SW 1271 (cell line): ENCODE measurements around the gene PCSK1N.

Experiments
- DNase-seq, 2 experiments: peaks; one replicate each; lab custom pipeline; 2025; lab: John Stamatoyannopoulos, UW

The PCSK1N gene

DNA sequence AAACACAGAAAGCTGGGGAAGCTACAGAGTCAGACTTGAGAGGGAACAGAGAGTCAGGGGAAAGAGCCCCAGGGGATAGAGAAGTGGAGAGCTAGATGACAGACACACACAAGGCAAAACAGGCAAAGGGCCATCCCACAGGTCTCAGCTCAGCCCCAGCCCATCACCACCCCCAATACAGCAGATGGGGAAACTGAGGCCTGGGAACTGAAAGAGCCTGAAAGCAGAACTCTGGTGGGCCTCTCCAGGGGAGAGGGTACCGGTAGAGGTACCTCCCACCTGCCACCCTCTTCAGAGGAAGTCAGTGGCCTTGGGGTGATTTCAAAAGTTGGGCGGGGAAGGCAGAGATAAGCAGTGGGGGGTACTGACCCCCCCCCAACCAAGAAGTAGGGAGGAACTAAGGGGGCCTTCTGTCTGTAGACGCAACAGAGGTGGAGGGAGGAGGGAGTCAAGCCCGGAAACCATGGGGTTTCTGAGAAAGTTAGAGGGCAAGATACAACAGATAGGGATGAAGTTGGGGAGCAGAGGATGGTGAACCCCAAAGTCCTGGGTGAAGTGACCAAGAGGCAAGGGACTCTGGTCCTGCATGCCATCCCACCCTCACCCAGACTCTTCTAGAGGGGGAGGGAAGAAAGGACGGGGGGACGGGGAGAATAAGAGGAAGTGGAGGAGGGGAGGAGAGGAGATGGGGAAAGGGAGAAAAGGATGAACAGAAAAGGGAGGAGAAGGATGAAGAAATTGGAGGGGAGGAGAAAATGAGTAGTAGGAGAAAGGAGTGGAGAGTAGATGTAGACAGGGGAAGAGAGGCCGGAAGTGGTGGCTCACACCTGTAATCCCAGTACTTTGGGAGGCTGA is 45.8 kb downstream of the PCSK1N start:
- no peak for DNase-seq

DNA sequence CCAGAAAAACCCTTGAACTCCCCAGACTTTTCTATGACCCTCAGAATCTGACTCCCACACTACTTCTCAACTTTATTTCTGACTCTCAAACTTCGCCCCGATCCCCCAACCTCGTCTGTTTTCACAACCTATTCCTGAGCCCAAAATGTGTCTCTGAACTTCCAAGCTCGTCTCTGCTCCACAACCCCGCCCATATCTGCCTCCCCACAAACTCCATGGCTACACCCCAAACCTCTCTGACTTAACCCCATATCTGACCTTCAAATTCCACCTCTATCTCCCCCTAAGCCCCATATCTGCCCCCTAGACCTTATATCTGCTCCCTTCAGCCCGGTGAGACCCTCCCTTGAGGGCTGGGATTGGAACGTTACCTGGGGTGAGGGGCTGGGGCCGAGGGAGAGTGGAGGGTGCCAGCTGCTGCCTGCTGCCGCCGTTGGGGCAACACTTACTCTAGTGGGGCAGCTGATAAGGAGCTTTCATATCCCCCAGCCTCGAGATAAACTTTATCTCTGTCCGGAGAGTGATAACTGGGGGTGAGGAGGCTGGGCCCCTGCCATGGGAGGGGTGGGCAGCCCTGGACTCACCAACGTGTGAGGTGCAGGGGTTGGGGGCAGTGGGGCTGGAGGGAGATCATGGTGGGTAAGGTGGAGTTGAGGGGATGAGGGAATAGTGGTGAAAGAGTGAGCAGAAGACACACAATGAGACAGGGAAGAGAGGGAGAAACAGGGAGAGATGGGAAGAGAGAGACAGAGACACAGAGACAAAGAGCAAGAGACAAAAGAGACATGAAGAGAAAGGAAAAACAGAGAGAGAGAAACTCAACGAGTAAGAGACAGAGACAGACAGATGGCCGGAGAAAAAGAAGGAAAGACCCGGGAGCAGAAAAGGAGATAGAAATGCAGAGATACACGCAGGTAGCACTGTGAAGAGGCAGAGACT is 47.6 kb downstream of the PCSK1N start:
- no peak for DNase-seq

DNA sequence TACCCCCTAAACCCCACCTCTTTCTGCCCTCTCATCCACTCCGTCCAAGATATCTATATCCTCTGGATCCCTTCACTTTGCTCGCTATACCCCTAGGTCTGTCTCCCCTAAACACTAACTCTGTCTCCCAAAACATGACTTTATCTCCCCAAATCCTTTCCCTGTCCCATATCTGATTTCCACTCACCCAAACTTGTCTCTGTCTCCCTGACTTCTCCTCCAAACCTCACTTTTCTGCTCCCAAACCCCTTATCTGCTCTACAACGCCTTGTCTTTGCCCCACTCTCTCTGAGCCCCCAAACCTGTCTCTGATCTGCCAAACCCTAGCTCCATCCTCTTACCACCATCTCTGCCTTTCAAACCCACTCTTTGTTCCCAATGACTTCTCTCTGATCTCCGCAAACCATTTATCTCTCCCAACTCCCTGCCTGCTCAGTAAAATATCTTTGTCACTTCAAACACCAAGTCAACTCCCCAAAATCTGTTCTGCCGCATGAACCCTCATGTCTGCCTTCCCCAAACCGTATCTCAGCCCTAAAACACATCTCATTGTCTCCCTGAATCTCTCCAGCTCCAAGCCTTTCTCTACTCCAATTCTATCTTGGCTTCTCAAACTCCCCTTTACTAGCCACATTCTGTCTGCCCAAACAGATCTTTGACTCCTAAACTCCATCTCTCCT is 48.4 kb downstream of the PCSK1N start:
- no peak for DNase-seq

DNA sequence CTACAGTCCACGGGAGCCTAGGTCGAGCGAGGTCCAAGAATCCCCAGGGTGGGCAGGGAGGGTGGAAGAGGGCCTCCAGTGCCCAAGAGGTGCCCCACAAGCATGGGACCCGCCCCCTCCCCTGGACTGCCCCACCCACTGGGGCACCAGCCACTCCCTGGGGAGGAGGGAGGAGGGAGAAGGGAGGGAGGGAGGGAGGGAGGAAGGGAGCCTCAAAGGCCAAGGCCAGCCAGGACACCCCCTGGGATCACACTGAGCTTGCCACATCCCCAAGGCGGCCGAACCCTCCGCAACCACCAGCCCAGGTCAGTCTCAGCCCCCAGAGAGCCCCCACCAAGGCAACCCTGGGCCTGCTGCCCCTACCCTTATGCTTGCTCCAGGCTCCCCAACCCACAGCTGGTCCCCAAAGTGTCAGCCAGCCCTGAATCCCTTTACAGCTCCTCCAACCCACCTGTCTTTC is 49.0 kb downstream of the PCSK1N start, which contains the start of gene GATA1:
Gene GATA1 (plus strand): TSS at position 250 of the 460 bp plus-strand sequence. CDS start 4,520 bp downstream, outside the sequence.
- no peak for DNase-seq

DNA sequence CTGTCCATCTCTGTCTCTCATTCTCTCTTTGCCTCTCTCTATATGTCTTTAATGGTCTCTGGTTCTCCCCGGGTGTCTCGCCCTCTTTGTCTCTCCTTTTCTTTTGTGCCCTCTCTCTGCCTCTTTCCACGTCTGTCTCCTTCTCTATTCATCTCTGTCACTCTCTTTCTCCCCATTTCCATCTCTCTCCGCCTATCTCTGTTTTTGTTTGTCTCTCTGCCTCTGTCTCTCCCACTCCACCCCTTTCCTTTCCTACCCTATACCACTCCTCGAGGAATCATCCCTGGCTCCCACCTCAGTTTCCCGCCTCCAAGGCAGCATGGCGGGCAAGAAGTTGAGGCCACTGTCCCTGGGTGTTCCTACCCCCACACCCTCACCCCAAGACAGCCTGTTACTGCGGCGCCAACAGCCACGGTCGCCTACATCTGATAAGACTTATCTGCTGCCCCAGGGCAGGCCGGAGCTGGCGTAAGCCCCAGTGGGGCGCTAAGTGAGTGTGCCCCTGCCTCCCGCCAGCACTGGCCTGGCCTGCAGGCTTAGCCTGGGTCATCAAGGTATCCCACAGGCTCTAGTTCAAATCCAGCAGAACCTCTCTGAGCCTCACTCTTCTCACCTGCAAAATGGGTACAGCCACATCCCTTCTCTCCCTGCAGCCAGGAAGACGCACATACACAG is 49.7 kb downstream of the PCSK1N start:
- DNase-seq = no peak

DNA sequence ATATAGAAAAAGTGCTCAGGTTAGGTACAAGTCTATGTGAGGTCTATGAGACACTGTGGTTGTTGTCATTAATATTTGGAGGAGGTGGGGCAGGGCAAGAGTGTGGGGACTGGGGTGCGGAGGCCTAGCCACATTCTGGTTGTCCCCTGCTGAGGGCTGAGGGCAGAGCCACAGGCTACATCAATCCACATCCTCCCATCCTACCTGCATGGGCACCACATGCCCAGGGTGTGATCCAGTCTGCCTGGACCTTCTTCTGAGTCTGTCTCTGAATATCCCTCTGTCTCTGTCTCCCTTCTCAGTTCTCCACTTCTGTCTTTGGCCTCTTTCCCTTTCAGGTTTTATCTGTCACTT is 50.2 kb downstream of the PCSK1N start:
- DNase-seq = no peak

DNA sequence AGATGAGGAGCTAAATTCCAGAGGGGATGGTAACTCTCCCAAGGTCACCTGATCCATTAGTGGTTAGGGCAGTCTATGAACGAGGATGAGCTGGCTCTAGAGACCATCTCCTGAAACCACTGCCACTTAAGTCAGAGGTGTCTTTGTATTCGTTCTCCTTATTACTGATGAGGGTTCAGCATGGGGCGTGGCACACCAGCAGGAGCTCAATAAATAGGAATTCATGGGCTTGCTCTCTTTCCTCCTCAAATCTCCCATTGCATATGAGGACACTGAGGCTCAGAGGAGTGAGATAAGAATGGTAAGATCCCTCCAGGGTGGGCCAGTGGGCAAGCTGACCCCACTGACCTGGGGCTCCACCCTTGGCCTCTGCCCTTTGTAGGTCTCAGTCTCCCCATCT is 50.7 kb downstream of the PCSK1N start:
- DNase-seq = no peak

DNA sequence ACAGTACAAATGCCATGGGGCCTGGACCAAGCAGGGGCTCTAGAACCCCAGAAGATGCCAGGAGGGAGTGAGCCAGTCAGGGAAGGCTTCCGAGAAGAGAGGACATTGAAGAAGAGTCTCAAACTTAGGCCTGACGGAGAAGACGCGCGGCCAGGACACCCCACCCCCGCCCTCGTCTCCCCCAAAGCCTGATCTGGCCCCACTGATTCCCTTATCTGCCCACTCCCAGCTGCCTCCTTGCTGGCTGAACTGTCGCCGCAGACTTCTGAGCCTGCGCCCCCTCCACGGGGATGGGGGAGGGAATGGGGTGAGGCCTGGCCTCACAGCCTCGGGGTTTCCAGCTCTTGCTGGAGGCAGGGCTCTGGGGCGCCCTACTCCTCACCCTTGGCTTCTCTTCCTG is 52.6 kb downstream of the PCSK1N start:
- DNase-seq = no peak

DNA sequence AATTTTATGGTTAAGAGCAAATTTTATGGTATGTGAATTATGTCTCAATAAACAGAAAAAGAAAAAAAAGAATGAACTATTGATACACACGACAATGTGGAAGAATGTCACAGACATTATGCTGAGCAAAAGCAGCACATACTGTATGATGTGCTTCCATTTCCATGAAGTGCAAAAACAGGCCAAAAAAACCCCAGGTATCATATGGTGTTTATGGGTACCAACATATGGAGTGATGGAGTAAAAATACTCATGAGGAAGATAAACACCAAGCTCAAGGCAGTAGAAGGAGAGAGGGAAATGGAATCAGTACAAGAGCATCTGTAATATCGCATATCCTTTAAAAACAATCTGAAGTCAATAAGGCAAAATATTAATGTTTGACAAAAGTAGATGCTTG is 53.2 kb downstream of the PCSK1N start:
- no peak for DNase-seq

DNA sequence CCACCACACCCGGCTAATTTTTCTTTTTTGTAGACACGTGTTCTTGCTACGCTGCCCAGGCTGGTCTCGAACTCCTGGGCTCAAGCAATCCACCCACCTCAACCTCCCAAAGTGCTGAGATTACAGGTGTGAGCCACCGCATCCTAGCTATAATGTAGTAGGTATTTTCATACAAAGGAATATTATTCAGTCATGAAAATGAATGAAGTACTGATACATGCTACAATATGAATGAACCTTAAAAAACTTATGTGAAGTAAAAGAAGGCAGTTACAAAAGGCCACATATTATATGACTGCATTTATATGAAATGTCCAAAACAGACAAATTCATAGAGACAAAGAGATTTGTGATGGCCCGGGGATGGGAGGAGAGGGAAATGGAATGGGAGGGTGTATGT is 53.7 kb downstream of the PCSK1N start:
- DNase-seq = no peak
